Panc1 (cell line): ENCODE data around the gene ART1.

Experiments
- CTCF ChIP-seq: fragments of 450-650 bp; IDR thresholded peaks from 2 replicates; pipeline ENCODE4 v1.5.1; 2017; ENCODE audit warnings: mild to moderate bottlenecking
- REST ChIP-seq, 2 experiments: IDR thresholded peaks; 2 replicates each; pipeline ENCODE4 v1.6.1; 2011 to 2012; ENCODE audit warnings: low read depth in 2 of 2, control low read depth in 1 of 2, low read length in 1 of 2, mild to moderate bottlenecking in 1 of 2, moderate library complexity in 1 of 2; ENCODE audit not compliant: insufficient read depth in 1 of 2

- no peak for TF ChIP-seq CTCF
- no peak for TF ChIP-seq REST (IDR thresholded peaks at IDR 0.05; ENCODE audit: insufficient read depth in 1 of 2, low read depth in 2 of 2, low read length in 1 of 2)
These were observed 32.8 kb upstream of the ART1 start for GRCh38 chr11:3611976-3612678.
